Glutamatergic neuron (in vitro differentiated cells): ENCODE data around the gene PCSK5. TPM values are rescaled to one million over a fixed set of nuclear protein-coding genes. Genes with fewer than 3 reads are reported as not detected.
"Not testable (repeated sequence)": the region's sequence is repeated elsewhere in the genome, so short reads cannot be mapped to it uniquely, and the experiment has no call there.

Source experiments
- DNase-seq: peaks from one replicate; pipeline ENCODE4 v3.0.0; 2022
- H3K27ac Mint-ChIP-seq: one replicate; pipeline ENCODE4 v1.8.0; 2020; ENCODE audit warnings: mild to moderate bottlenecking, mixed read lengths, inconsistent platforms; ENCODE audit not compliant: unreplicated experiment
- H3K27me3 Mint-ChIP-seq: one replicate; pipeline ENCODE4 v1.8.0; 2020; ENCODE audit warnings: mild to moderate bottlenecking, moderate library complexity, mixed read lengths, inconsistent platforms; ENCODE audit not compliant: unreplicated experiment
- H3K36me3 Mint-ChIP-seq: one replicate; pipeline ENCODE4 v1.8.0; 2020; ENCODE audit warnings: mild to moderate bottlenecking, mixed read lengths, inconsistent platforms; ENCODE audit not compliant: unreplicated experiment
- H3K4me1 Mint-ChIP-seq: one replicate; pipeline ENCODE4 v1.8.0; 2020; ENCODE audit warnings: mild to moderate bottlenecking, low read depth, mixed read lengths, inconsistent platforms; ENCODE audit not compliant: unreplicated experiment
- H3K4me3 Mint-ChIP-seq: one replicate; pipeline ENCODE4 v1.8.0; 2020; ENCODE audit warnings: mild to moderate bottlenecking, mixed read lengths, inconsistent platforms; ENCODE audit not compliant: unreplicated experiment
- H3K9me3 Mint-ChIP-seq: one replicate; pipeline ENCODE4 v1.8.0; 2020; ENCODE audit warnings: mild to moderate bottlenecking, moderate library complexity, mixed read lengths, inconsistent platforms; ENCODE audit not compliant: unreplicated experiment
- CTCF ChIP-seq: fragments of 200-600 bp; sonication (generic); IDR thresholded peaks from one replicate; pipeline ENCODE4 v1.5.0; 2021; ENCODE audit not compliant: partially characterized antibody, unreplicated experiment
- total RNA-seq: library from RNA; stranded (reverse); fragmentation: NEBNext Ultra II Directional; extraction: Animal tissue kit (Norgen Biotek cat#: 25700); gene quantifications from one replicate; pipeline ENCODE4 v1.2.1, GENCODE V29; 2021; ENCODE audit not compliant: unreplicated experiment

PCSK5 gene
- total RNA-seq, 1 donor from 2014 or later, result 9.6 TPM

GRCh38 chr9:76359365-76359764, 468.9 kb downstream of the PCSK5 start:
- TF ChIP-seq CTCF, result no peak
- Mint-ChIP-seq H3K4me3 (no peak overlapping the region), H3K9me3 (no peaks in the 10 kb centered on the region), H3K27ac (no peak overlapping the region), H3K27me3 (no peaks in the 10 kb centered on the region), H3K36me3 (no peaks in the 10 kb centered on the region), H3K4me1 (no peaks in the 10 kb centered on the region)
- DNase-seq, result no peak

- TF ChIP-seq CTCF, result no peak
- Mint-ChIP-seq H3K27ac (no peak overlapping the region), H3K27me3 (no peaks in the 10 kb centered on the region), H3K9me3 (no peaks in the 10 kb centered on the region), H3K4me3 (no peak overlapping the region), H3K36me3 (no peaks in the 10 kb centered on the region), H3K4me1 (no peaks in the 10 kb centered on the region)
- DNase-seq, result no peak
These were observed 469.3 kb downstream of the PCSK5 start for GRCh38 chr9:76359766-76360165.

GRCh38 chr9:76362332-76363031, 472.0 kb downstream of the PCSK5 start:
- H3K27ac Mint-ChIP-seq, H3K9me3 Mint-ChIP-seq, DNase-seq, H3K27me3 Mint-ChIP-seq, H3K4me1 Mint-ChIP-seq, H3K36me3 Mint-ChIP-seq, H3K4me3 Mint-ChIP-seq: not testable (repeated sequence)

GRCh38 chr9:76363032-76363395, 472.5 kb downstream of the PCSK5 start:
- no peak for TF ChIP-seq CTCF
- Mint-ChIP-seq H3K27me3 (no peaks in the 10 kb centered on the region), H3K36me3 (no peaks in the 10 kb centered on the region), H3K4me1 (no peaks in the 10 kb centered on the region), H3K9me3 (no peaks in the 10 kb centered on the region), H3K4me3 (no peak overlapping the region), H3K27ac (no peak overlapping the region)
- DNase-seq, result no peak

- TF ChIP-seq CTCF, result no peak
- no peaks in the 10 kb centered on the region for H3K36me3 Mint-ChIP-seq
- DNase-seq, result no peak
These were observed 474.6 kb downstream of the PCSK5 start for GRCh38 chr9:76365028-76365427.

More at GRCh38 chr9:76365028-76365427, 474.6 kb downstream of the PCSK5 start:
- H3K27me3 Mint-ChIP-seq, result no peaks in the 10 kb centered on the region
- no peak overlapping the region for H3K4me3 Mint-ChIP-seq
- H3K9me3 Mint-ChIP-seq, result no peaks in the 10 kb centered on the region
- no peaks in the 10 kb centered on the region for H3K4me1 Mint-ChIP-seq
- no peak overlapping the region for H3K27ac Mint-ChIP-seq
